ENCODE results near the gene KIAA0753. TPM values are rescaled to one million over a fixed set of nuclear protein-coding genes. Genes with fewer than 3 reads are reported as not detected.

Gene KIAA0753
- 6.2 and 7.1 TPM in 2 replicates for total RNA-seq

DNA sequence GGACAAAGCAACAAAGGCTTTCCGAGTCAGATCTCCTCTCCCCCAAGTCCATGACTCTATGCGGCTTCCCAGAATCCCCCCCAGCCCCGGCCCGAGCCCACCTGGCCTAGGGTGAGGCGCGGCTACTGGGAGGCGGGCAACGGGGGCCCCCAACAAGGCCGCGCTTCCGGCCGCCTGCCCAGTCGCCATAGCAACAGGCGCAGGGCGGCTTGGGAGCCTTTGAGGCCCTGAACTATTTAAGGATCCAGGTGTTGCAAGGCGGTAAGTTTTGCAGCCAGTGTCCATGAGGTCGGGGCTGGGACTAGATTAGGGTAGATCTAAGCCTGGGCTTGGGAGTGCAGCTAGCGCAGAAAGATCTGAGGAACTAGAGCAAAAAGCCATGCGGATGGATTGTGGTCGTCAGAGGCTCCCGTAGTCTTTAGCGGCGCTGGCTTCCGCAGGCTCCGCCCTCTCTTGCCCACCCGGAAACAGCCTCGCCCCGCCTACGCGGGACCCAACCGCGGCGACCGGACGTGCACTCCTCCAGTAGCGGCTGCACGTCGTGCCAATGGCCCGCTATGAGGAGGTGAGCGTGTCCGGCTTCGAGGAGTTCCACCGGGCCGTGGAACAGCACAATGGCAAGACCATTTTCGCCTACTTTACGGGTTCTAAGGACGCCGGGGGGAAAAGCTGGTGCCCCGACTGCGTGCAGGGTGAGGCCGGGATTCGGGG, at the start of gene KIAA0753, which contains the start of gene TXNDC17:
TSS of gene KIAA0753 (minus strand) at position 176 of the 711 bp plus-strand sequence. CDS start 5,608 bp downstream, outside the sequence.
TSS of gene TXNDC17 (plus strand) at position 525 of the 711 bp plus-strand sequence. CDS start at position 548, 23 bp downstream.

DNA sequence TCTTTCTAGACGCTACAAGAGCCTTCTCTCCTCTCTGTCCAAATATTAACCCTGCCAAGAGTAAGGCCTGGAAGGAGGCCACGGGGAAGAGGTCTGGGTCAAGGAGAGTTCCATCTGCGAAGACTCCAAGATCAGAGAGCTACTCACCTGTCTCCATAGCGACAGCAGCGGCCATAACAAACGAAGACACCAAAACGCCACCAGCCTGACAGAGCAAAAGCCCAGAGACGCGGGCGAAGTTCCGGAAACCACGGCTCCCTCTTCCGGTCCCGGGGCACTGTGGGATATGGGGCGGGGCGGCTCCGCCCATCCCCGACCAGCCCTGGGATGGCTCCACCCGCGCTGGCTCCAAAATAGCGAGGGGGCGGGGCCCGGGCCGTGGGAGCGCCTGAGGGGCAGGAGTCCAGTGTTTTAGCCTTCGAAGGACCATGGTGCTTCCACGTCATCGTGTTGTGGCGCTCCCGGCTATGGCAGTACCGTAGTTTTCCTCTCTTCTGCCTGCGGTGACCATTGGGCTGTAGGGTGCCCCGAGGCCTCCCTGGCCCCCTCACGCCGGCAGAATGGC, 10.9 kb upstream of the KIAA0753 start, which contains the start of the genes C17orf100 and MED31:
TSS of gene C17orf100 (plus strand) at position 409 of the 565 bp plus-strand sequence. CDS start at position 561, 152 bp downstream.
TSS of gene MED31 (minus strand) at position 252 of the 565 bp plus-strand sequence. CDS start at position 175, 77 bp downstream.

DNA sequence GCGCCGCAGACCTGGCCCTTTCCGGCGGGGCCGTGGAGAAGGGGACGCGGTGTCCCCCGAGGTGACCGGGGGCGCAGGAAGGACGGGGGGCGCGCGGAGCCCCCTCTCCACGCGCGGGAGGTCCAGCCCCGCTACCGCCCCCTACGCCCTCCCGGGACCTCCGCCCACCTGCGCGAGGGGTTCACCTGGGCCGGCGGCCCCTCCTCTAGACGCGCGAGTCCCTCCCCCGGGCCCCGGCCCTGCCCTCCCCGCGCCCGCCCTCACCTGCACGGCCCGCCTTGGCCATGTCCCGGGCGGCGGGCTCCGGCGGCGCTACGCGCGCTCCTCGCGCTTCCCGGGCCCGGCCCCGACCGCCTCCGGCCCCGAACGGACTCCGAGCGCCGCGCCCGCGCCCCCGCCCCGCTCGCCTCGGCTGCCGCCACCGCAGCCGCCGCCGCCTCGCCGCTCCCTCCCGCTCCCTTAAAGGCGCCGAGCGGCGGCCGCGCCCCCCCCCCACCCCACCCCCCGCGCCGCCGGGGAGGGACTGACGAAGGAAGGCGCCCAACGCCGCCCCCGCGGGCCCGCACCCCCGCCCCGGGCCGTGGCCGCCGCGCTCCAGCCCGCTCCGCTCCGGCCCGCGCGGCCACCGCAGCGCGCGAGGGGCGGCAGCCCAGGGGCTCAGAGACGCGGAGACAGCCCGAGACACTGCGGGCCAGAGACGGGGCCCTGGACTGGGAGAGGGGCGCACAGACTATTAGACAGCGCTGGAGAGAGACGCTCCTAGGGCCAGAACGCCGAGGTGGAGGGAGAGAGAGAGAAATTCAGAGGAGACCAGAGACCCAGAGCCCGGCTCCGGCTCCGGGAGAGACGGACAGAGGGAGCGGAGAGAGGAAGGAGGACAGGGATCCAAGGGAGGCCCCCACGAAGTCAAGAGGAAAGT, 84.1 kb downstream of the KIAA0753 start, which contains the start of gene PITPNM3:
TSS of gene PITPNM3 (minus strand) at position 435 of the 919 bp plus-strand sequence. CDS start at position 286, 149 bp downstream.

Other genes starting within 250 kb of the KIAA0753 start
- gene AIPL1, start 205.6 kb downstream of the KIAA0753 start, total RNA-seq: 0.67 TPM in 1 of 2 replicates, not detected in the other
- 36.1 and 37.6 TPM in 2 replicates for gene PIMREG, start 196.3 kb downstream of the KIAA0753 start, total RNA-seq
- 0.20 and 0.39 TPM in 2 replicates for gene PITPNM3, start 84.2 kb downstream of the KIAA0753 start, total RNA-seq
- 181 and 218 TPM in 2 replicates for gene TXNDC17, start 349 bp upstream of the KIAA0753 start, total RNA-seq
- gene MED31, start 10.9 kb upstream of the KIAA0753 start, total RNA-seq: 16.7 and 17.8 TPM in 2 replicates
- gene C17orf100, start 11.1 kb upstream of the KIAA0753 start, total RNA-seq: 0.07 and 0.59 TPM in 2 replicates
- not detected in 2 replicates for gene SLC13A5, start 72.7 kb upstream of the KIAA0753 start, total RNA-seq
- 51.2 and 51.8 TPM in 2 replicates for gene XAF1, start 115.3 kb upstream of the KIAA0753 start, total RNA-seq
- gene FBXO39, start 135.5 kb upstream of the KIAA0753 start, total RNA-seq: not detected in 2 replicates
- not detected in 2 replicates for gene TEKT1, start 191.0 kb upstream of the KIAA0753 start, total RNA-seq

Measured in mammary microvascular endothelial cell (primary cell).